ENCODE measurements around the gene SLC22A6.

SLC22A6 gene

DNA sequence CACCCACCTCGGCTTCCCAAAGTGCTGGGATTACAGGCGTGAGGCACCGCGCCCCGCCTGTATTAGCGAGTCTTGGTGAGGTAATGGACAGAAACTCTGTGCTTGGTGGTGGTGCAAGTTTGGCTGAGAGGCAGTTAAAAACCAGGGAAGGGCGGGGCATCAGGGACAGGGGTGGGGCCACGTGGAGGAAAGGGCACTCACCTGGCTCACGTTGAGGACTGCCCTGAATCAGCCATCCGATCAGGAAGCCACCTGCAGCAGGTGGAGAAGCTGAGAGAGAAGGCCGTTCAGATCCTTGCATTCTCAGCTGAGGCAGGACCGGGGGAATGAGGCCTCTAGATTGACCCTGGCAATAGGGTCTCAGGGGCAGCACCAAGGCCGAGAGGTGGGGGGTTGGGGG, 51.5 kb downstream of the SLC22A6 start:
- no peak for TF ChIP-seq CTCF (IDR thresholded peaks at IDR 0.05; ENCODE audit: low read depth, low read length)
- no peak for DNase-seq (ENCODE audit: low read depth in 2 of 2)
- H3K4me3 ChIP-seq (replicated peaks in 1 of 2; ENCODE audit: low read depth in 2 of 2, low read length in 2 of 2) = no peak overlapping the region

DNA sequence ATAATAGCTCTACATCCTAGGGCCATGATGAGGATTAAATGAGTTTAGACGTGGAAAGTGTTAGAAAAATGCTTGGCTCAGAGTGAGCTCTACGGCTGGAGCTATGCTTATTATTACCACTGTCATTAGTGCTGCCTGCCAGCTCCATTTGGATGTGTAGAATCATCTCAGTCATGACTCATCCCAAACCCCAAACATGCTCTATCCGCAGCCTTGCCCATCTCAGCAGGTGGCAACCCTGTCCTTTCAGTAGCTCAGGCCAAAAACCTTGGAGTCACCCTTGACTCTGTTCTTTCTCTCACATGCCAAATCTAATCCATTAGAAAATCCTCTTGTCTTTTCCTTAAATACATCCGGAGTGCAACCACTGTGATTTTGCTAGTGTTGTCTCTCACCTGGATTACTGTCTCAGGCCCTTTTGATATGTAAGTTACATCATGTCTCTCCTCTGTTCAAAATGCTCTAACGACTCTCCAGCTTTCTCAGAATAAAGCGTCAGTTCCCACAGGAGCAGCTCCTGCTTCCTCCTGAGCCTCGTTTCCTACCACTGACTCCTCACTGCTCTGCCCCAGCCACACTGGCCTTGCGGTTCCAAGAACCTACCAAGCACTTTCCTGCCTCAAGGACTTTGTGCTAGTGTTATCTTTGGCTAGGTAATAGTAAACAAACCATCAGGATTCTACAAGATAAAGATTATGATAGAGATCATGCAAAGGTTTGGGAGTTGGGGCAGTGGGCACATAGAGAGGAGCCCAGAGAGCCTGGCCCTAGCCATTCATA, 53.1 kb downstream of the SLC22A6 start:
- H3K4me3 ChIP-seq (replicated peaks in 1 of 2; ENCODE audit: low read depth in 2 of 2, low read length in 2 of 2) = no peak overlapping the region
- TF ChIP-seq CTCF (IDR thresholded peaks at IDR 0.05; ENCODE audit: low read depth, low read length) = no peak
- no peak for DNase-seq (ENCODE audit: low read depth in 2 of 2)

DNA sequence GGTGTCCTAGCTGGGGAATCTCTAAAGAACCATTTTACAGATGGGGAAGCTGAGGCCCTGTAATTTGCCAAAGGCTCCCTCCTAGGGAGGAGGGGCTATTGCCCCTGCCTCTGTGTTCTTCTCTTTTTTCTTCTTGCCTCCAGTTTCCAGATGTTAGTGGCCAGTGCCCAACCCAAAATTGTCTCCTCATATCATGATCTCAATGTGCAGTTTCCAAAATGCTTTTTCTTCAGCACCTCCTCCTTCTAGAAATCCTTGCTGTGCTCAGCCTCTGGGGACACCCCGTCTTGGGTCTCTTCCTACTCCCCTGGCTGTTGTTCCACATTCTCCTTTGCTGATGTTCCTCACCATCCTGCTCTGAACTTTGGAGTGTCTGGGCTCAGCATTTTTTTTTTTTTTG, 54.1 kb downstream of the SLC22A6 start:
- no peak for DNase-seq (ENCODE audit: low read depth in 2 of 2)
- no peak for TF ChIP-seq CTCF (IDR thresholded peaks at IDR 0.05; ENCODE audit: low read depth, low read length)
- H3K4me3 ChIP-seq (replicated peaks in 1 of 2; ENCODE audit: low read depth in 2 of 2, low read length in 2 of 2) = no peak overlapping the region

GRCh38 chr11:62930157-62930556, 54.6 kb downstream of the SLC22A6 start:
- no peak for DNase-seq (ENCODE audit: low read depth in 2 of 2)
- H3K4me3 ChIP-seq (replicated peaks in 1 of 2; ENCODE audit: low read depth in 2 of 2, low read length in 2 of 2) = no peak overlapping the region
- TF ChIP-seq CTCF (IDR thresholded peaks at IDR 0.05; ENCODE audit: low read depth, low read length) = no peak

GRCh38 chr11:62928011-62928410, 56.8 kb downstream of the SLC22A6 start:
- no peak for TF ChIP-seq CTCF (IDR thresholded peaks at IDR 0.05; ENCODE audit: low read depth, low read length)

GRCh38 chr11:62926680-62927455, 57.9 kb downstream of the SLC22A6 start:
- no peak overlapping the region for H3K4me3 ChIP-seq (replicated peaks in 1 of 2; ENCODE audit: low read depth in 2 of 2, low read length in 2 of 2)
- DNase-seq (ENCODE audit: low read depth in 2 of 2) = no peak
- TF ChIP-seq CTCF (IDR thresholded peaks at IDR 0.05; ENCODE audit: low read depth, low read length) = no peak

More at GRCh38 chr11:62928011-62928410, 56.8 kb downstream of the SLC22A6 start:
- no peak for DNase-seq (ENCODE audit: low read depth in 2 of 2)
- H3K4me3 ChIP-seq (replicated peaks in 1 of 2; ENCODE audit: low read depth in 2 of 2, low read length in 2 of 2) = no peak overlapping the region

Measured in cardiac fibroblast (primary cell).